Astrocyte (in vitro differentiated cells and primary cell): ENCODE data around the gene PTPRCAP.

ENCODE experiments used
- EZH2 ChIP-seq: IDR thresholded peaks from 2 replicates; pipeline ENCODE4 v1.6.1; 2012; ENCODE audit warnings: mild to moderate bottlenecking, low read length, inconsistent platforms; ENCODE audit not compliant: insufficient read depth
- TF ChIP-seq, protein P1 (sequence below): IDR thresholded peaks from 2 replicates; pipeline ENCODE4 v1.5.1; 2011; ENCODE audit warnings: low read depth, mild to moderate bottlenecking, inconsistent platforms, low read length, moderate library complexity; ENCODE audit not compliant: insufficient read depth

DNA sequence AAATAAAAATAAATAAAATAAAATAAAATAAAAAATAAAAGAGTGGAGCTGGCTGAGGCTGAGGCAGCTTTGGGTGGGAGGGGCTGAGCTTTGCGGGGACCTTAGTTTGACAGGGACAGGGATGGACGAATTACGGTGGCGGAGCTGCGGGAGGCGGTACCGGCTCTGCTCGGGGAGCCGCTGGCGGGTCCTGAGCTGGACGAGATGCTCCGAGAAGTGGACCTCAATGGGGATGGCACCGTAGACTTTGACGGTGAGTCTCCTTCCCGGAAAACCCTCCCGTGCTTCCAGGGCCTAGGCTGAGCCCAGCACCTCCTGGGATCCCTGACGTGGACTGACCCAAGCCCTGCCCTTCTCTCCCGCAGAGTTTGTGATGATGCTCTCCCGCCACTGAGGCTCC is 20.8 kb upstream of the PTPRCAP start:
- TF ChIP-seq, protein P1, sequence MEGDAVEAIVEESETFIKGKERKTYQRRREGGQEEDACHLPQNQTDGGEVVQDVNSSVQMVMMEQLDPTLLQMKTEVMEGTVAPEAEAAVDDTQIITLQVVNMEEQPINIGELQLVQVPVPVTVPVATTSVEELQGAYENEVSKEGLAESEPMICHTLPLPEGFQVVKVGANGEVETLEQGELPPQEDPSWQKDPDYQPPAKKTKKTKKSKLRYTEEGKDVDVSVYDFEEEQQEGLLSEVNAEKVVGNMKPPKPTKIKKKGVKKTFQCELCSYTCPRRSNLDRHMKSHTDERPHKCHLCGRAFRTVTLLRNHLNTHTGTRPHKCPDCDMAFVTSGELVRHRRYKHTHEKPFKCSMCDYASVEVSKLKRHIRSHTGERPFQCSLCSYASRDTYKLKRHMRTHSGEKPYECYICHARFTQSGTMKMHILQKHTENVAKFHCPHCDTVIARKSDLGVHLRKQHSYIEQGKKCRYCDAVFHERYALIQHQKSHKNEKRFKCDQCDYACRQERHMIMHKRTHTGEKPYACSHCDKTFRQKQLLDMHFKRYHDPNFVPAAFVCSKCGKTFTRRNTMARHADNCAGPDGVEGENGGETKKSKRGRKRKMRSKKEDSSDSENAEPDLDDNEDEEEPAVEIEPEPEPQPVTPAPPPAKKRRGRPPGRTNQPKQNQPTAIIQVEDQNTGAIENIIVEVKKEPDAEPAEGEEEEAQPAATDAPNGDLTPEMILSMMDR: no peak
- no peak for TF ChIP-seq EZH2
